IMR-90 (cell line): Measurements from ENCODE around the gene SSBP3. TPM values are rescaled to one million over a fixed set of nuclear protein-coding genes. Genes with fewer than 3 reads are reported as not detected.

Experiments used
- ATAC-seq: fragments of 200-7000 bp; cut with Tn5 transposase; 2 replicates; pipeline ENCODE4 v1.9.1; 2020; ENCODE audit warnings: low read depth, mild to moderate bottlenecking, moderate library complexity
- BruUV-seq: library from RNA; stranded (reverse); fragments of 400-500 nt; replicated peaks from 2 replicates; lab custom pipeline; 2021; lab: Mats Ljungman, UMichigan
- CTCF ChIA-PET: fragments of 300-600 bp; formaldehyde crosslinking; extraction: SDS; loops from one replicate; lab custom pipeline; 2021; ENCODE audit warnings: antibody characterized with exemption; lab: Yijun Ruan, JAX
- POLR2A ChIA-PET: fragments of 300-600 bp; sonication (Branson Sonifier 250); formaldehyde crosslinking; loops from one replicate; lab custom pipeline; 2022; ENCODE audit warnings: antibody characterized with exemption; ENCODE audit not compliant: unreplicated experiment; lab: Charles Lee
- DNase-seq: peaks from one replicate; pipeline ENCODE4 v3.0.0; 2013
- H2AFZ ChIP-seq: replicated peaks from 2 replicates; pipeline ENCODE3; 2013; ENCODE audit warnings: low read length, mild to moderate bottlenecking; ENCODE audit not compliant: poor library complexity
- H2AK5ac ChIP-seq: 2 replicates; pipeline ENCODE4 v1.6.1; 2013; ENCODE audit warnings: low read depth, low read length, inconsistent platforms
- H2AK9ac ChIP-seq: replicated peaks from 2 replicates; pipeline ENCODE3; 2013; ENCODE audit warnings: mild to moderate bottlenecking, low read depth, low read length, moderate library complexity; ENCODE audit not compliant: poor library complexity
- H2BK120ac ChIP-seq: 2 replicates; pipeline ENCODE4 v1.6.1; 2013; ENCODE audit warnings: low read depth, low read length, inconsistent platforms
- H2BK15ac ChIP-seq: 3 replicates; pipeline ENCODE4 v1.6.1; 2013; ENCODE audit warnings: low read depth, low read length, inconsistent platforms
- H2BK20ac ChIP-seq: 2 replicates; pipeline ENCODE4 v1.6.1; 2013; ENCODE audit warnings: low read depth, mild to moderate bottlenecking, inconsistent platforms, low read length, moderate library complexity
- H2BK5ac ChIP-seq: 2 replicates; pipeline ENCODE4 v1.6.1; 2013; ENCODE audit warnings: mild to moderate bottlenecking, low read depth, low read length, inconsistent platforms; ENCODE audit not compliant: poor library complexity, severe bottlenecking
- H3K14ac ChIP-seq: replicated peaks from 2 replicates; pipeline ENCODE4 v1.6.1; 2013; ENCODE audit warnings: low read depth, low read length, inconsistent platforms
- H3K18ac ChIP-seq: 2 replicates; pipeline ENCODE4 v1.6.1; 2013; ENCODE audit warnings: low read depth, low read length, control low read depth
- H3K23ac ChIP-seq: 2 replicates; pipeline ENCODE4 v1.6.1; 2013; ENCODE audit warnings: low read depth, low read length, inconsistent platforms
- H3K27ac ChIP-seq: 2 replicates; pipeline ENCODE4 v1.5.1; 2013; ENCODE audit warnings: mild to moderate bottlenecking, control low read depth, low read length; ENCODE audit not compliant: insufficient read depth
- H3K27me3 ChIP-seq: 2 replicates; pipeline ENCODE4 v1.6.1; 2013; ENCODE audit warnings: low read length; ENCODE audit not compliant: control insufficient read depth, insufficient read depth
- H3K36me3 ChIP-seq: 2 replicates; pipeline ENCODE4 v1.6.1; 2013; ENCODE audit warnings: low read length, mixed read lengths; ENCODE audit not compliant: control insufficient read depth, insufficient read depth
- H3K4ac ChIP-seq: 2 replicates; pipeline ENCODE4 v1.6.1; 2013; ENCODE audit warnings: low read depth, low read length, inconsistent platforms
- H3K4me1 ChIP-seq: 2 replicates; pipeline ENCODE4 v1.6.1; 2013; ENCODE audit warnings: low read length, mixed read lengths; ENCODE audit not compliant: control insufficient read depth, insufficient read depth
- H3K4me2 ChIP-seq: 2 replicates; pipeline ENCODE4 v1.6.1; 2013; ENCODE audit warnings: low read depth, mild to moderate bottlenecking, control low read depth, low read length, moderate library complexity
- H3K4me3 ChIP-seq: 2 replicates; pipeline ENCODE4 v1.5.1; 2013; ENCODE audit warnings: low read depth, mild to moderate bottlenecking, control low read depth, low read length, moderate library complexity; ENCODE audit not compliant: insufficient read depth
- H3K56ac ChIP-seq: 2 replicates; pipeline ENCODE4 v1.6.1; 2013; ENCODE audit warnings: low read length, inconsistent platforms; ENCODE audit not compliant: insufficient read depth; ENCODE audit errors: extremely low read depth
- H3K79me1 ChIP-seq, 2 experiments: 2 replicates each; pipeline ENCODE4 v1.6.1; 2013; ENCODE audit warnings: low read length in 2 of 2, inconsistent platforms in 1 of 2, low read depth in 1 of 2
- H3K9ac ChIP-seq: 2 replicates; pipeline ENCODE4 v1.6.1; 2013; ENCODE audit warnings: low read depth, low read length, control low read depth
- H3K9me1 ChIP-seq: 2 replicates; pipeline ENCODE4 v1.6.1; 2013; ENCODE audit warnings: low read length, inconsistent platforms; ENCODE audit not compliant: insufficient read depth
- H3K9me3 ChIP-seq: 2 replicates; pipeline ENCODE4 v1.6.1; 2013; ENCODE audit warnings: low read length; ENCODE audit not compliant: control insufficient read depth, insufficient read depth
- H4K20me1 ChIP-seq: 2 replicates; pipeline ENCODE4 v1.6.1; 2013; ENCODE audit warnings: low read length, inconsistent platforms; ENCODE audit not compliant: insufficient read depth
- H4K5ac ChIP-seq: 2 replicates; pipeline ENCODE4 v1.6.1; 2013; ENCODE audit warnings: mild to moderate bottlenecking, low read depth, low read length, control low read depth
- H4K8ac ChIP-seq, 2 experiments: 2 replicates each; pipeline ENCODE4 v1.6.1; 2013; ENCODE audit warnings: low read depth in 2 of 2, low read length in 2 of 2, control low read depth in 1 of 2, inconsistent platforms in 1 of 2
- H4K91ac ChIP-seq: 2 replicates; pipeline ENCODE4 v1.6.1; 2013; ENCODE audit warnings: low read depth, low read length, inconsistent platforms; ENCODE audit not compliant: insufficient read depth
- BHLHE40 ChIP-seq: fragments of 150-350 bp; IDR thresholded peaks from 2 replicates; pipeline ENCODE4 v1.6.1; 2016; ENCODE audit warnings: mild to moderate bottlenecking, low read depth, low read length
- CEBPB ChIP-seq: IDR thresholded peaks from 2 replicates; pipeline ENCODE4 v1.6.1; 2012; ENCODE audit warnings: low read depth, low read length, improper control_type of control experiment
- CHD1 ChIP-seq: IDR thresholded peaks from 2 replicates; pipeline ENCODE4 v1.6.1; 2012; ENCODE audit warnings: low read depth, low read length, improper control_type of control experiment
- FOS ChIP-seq: fragments of 150-350 bp; IDR thresholded peaks from 2 replicates; pipeline ENCODE4 v1.6.1; 2016; ENCODE audit warnings: low read depth, low read length
- MAFK ChIP-seq: IDR thresholded peaks from 2 replicates; pipeline ENCODE4 v1.6.1; 2012; ENCODE audit warnings: low read depth, low read length, improper control_type of control experiment
- MAZ ChIP-seq: IDR thresholded peaks from 2 replicates; pipeline ENCODE4 v1.6.1; 2012; ENCODE audit warnings: low read depth, mild to moderate bottlenecking, low read length, improper control_type of control experiment, moderate library complexity, borderline replicate concordance
- MXI1 ChIP-seq: IDR thresholded peaks from 2 replicates; pipeline ENCODE4 v1.6.1; 2012; ENCODE audit warnings: low read depth, mild to moderate bottlenecking, low read length, moderate library complexity, borderline replicate concordance
- NFE2L2 ChIP-seq: fragments of 150-350 bp; IDR thresholded peaks from 2 replicates; pipeline ENCODE4 v1.6.1; 2016; ENCODE audit warnings: low read depth, mild to moderate bottlenecking, low read length
- POLR2A ChIP-seq: IDR thresholded peaks from 2 replicates; pipeline ENCODE4 v1.6.1; 2012; ENCODE audit warnings: mild to moderate bottlenecking, low read depth, low read length
- RAD21 ChIP-seq: IDR thresholded peaks from 2 replicates; pipeline ENCODE4 v1.6.1; 2012; ENCODE audit warnings: low read length, improper control_type of control experiment
- RCOR1 ChIP-seq: IDR thresholded peaks from 2 replicates; pipeline ENCODE4 v1.6.1; 2012; ENCODE audit warnings: mild to moderate bottlenecking, low read length, improper control_type of control experiment; ENCODE audit not compliant: insufficient replicate concordance
- RFX5 ChIP-seq: IDR thresholded peaks from 2 replicates; pipeline ENCODE4 v1.8.0; 2012; ENCODE audit warnings: low read depth, mild to moderate bottlenecking, low read length, moderate library complexity
- SMC3 ChIP-seq: fragments of 150-350 bp; IDR thresholded peaks from 2 replicates; pipeline ENCODE4 v1.6.1; 2016; ENCODE audit warnings: low read depth, mild to moderate bottlenecking, antibody characterized with exemption, low read length, moderate library complexity
- WGBS, 2 experiments: methylation state at CpG; one replicate each; pipeline versions ENCODE4 v1.1.5 to v1.1.7; 2013; ENCODE audit warnings: missing lambda C conversion rate in 2 of 2; ENCODE audit not compliant: insufficient read length in 1 of 2; ENCODE audit errors: extremely low coverage in 2 of 2; 5-methylcytosine and 5-hydroxymethylcytosine counted together
- dilution Hi-C: fragments of 300-500 bp; cut with HindIII; formaldehyde crosslinking; loops from one replicate; pipeline ENCODE4 v1.14.3; 2018; ENCODE audit warnings: low sequenced_read_pairs; ENCODE audit not compliant: unreplicated experiment
- in situ Hi-C: fragments of 300-500 bp; cut with MboI; formaldehyde crosslinking; loops from 3 replicates; pipeline ENCODE4 v1.14.3; 2019; ENCODE audit warnings: low sequenced_read_pairs, inconsistent platforms, mixed read lengths
- intact Hi-C: fragments of 100-400 bp; cut with micrococcal nuclease; formaldehyde crosslinking; loops from 2 replicates; pipeline ENCODE4 v1.10.0; 2022
- polyA plus RNA-seq, 3 experiments: library from polyadenylated mRNA; depleted of rRNA; stranded (reverse); fragments of >200 nt; gene quantifications; 2 replicates each; pipeline ENCODE4 v1.2.3, GENCODE V29; 2012; ENCODE audit warnings: low replicate concordance in 1 of 3
- total RNA-seq: library from RNA; depleted of rRNA; stranded (reverse); fragments of >200 nt; gene quantifications from 2 replicates; pipeline ENCODE4 v1.2.3, GENCODE V29; 2012
- TF ChIP-seq, protein P1 (sequence below): conservative IDR thresholded peaks from 2 replicates; pipeline ENCODE4 v1.5.1; 2012; ENCODE audit warnings: mild to moderate bottlenecking, low read depth, low read length, improper control_type of control experiment
- TF ChIP-seq, protein P2 (sequence below): fragments of 150-350 bp; IDR thresholded peaks from 2 replicates; pipeline ENCODE4 v1.6.1; 2016; ENCODE audit warnings: low read depth, mild to moderate bottlenecking, low read length, moderate library complexity, borderline replicate concordance
- TF ChIP-seq, protein P3 (sequence below): fragments of 150-350 bp; IDR thresholded peaks from 2 replicates; pipeline ENCODE4 v1.6.1; 2017; ENCODE audit warnings: mild to moderate bottlenecking, antibody characterized with exemption, low read length, low read depth

SSBP3 gene
- total and polyA plus RNA-seq, 2 of the 4 experiments (the other 2 are of a cell fraction), result 10.9 to 39.6 TPM

GRCh38 chr1:54323921-54324250, 82.3 kb downstream of the SSBP3 start:
- TF ChIP-seq MAFK (no peak), MAZ (no peak), POLR2A (no peak), SMC3 (no peak), NFE2L2 (no peak), RCOR1 (no peak), FOS (no peak), RFX5 (no peak), RAD21 (no peak), CHD1 (no peak), MXI1 (no peak), CEBPB (no peak), BHLHE40 (no peak)
- TF ChIP-seq, protein P1, sequence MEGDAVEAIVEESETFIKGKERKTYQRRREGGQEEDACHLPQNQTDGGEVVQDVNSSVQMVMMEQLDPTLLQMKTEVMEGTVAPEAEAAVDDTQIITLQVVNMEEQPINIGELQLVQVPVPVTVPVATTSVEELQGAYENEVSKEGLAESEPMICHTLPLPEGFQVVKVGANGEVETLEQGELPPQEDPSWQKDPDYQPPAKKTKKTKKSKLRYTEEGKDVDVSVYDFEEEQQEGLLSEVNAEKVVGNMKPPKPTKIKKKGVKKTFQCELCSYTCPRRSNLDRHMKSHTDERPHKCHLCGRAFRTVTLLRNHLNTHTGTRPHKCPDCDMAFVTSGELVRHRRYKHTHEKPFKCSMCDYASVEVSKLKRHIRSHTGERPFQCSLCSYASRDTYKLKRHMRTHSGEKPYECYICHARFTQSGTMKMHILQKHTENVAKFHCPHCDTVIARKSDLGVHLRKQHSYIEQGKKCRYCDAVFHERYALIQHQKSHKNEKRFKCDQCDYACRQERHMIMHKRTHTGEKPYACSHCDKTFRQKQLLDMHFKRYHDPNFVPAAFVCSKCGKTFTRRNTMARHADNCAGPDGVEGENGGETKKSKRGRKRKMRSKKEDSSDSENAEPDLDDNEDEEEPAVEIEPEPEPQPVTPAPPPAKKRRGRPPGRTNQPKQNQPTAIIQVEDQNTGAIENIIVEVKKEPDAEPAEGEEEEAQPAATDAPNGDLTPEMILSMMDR, result no peak
- TF ChIP-seq, protein P2, sequence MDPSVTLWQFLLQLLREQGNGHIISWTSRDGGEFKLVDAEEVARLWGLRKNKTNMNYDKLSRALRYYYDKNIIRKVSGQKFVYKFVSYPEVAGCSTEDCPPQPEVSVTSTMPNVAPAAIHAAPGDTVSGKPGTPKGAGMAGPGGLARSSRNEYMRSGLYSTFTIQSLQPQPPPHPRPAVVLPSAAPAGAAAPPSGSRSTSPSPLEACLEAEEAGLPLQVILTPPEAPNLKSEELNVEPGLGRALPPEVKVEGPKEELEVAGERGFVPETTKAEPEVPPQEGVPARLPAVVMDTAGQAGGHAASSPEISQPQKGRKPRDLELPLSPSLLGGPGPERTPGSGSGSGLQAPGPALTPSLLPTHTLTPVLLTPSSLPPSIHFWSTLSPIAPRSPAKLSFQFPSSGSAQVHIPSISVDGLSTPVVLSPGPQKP, result no peak
- TF ChIP-seq, protein P3, sequence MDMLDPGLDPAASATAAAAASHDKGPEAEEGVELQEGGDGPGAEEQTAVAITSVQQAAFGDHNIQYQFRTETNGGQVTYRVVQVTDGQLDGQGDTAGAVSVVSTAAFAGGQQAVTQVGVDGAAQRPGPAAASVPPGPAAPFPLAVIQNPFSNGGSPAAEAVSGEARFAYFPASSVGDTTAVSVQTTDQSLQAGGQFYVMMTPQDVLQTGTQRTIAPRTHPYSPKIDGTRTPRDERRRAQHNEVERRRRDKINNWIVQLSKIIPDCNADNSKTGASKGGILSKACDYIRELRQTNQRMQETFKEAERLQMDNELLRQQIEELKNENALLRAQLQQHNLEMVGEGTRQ, result no peak
- Histone ChIP-seq H3K56ac (no peak overlapping the region), H3K79me1 (peaks cover 54 to 93% of the 10 kb centered on the region in 2 experiments), H3K36me3 (peaks cover 4% of the 10 kb centered on the region; the same call in 1 of the 2 replicates), H3K14ac (peak overlapping the region; percentile 20; the same call in 1 of the 2 replicates), H3K9ac (peak overlapping the region; percentile 6; the same call in 1 of the 2 replicates), H4K91ac (peak overlapping the region; percentile 45), H3K9me1 (peaks cover 44% of the 10 kb centered on the region), H3K18ac (peak overlapping the region; percentile 37), H2BK15ac (no peak overlapping the region), H3K4ac (peak overlapping the region; percentile 69), H4K5ac (peak overlapping the region; percentile 50), H2AK9ac (no peak overlapping the region), H3K4me1 (peaks cover 44% of the 10 kb centered on the region), H3K27ac (peak overlapping the region; percentile 56; the same call in 1 of the 2 replicates), H3K27me3 (no peaks in the 10 kb centered on the region), H2AFZ (peak overlapping the region; percentile 69), H3K9me3 (no peaks in the 10 kb centered on the region), H2BK5ac (no peak overlapping the region), H2BK120ac (peak overlapping the region; percentile 42; the same call in 1 of the 2 replicates), H3K4me2 (peak overlapping the region; percentile 53; the same call in 1 of the 2 replicates), H3K23ac (peak overlapping the region; percentile 3), H4K20me1 (peaks cover 24% of the 10 kb centered on the region; the same call in 1 of the 2 replicates), H4K8ac (peak overlapping the region in 1 of 2 experiments; percentile 66; a peak in 1 of 4 replicates), H2BK20ac (0 out of 2 replicates have a peak overlapping the region, but pooled peaks have one; percentile 7), H2AK5ac (peak overlapping the region; percentile 80; the same call in 1 of the 2 replicates), H3K4me3 (no peak overlapping the region)
- dilution Hi-C loops (no loop called here), in situ Hi-C loops (no loop called here), intact Hi-C loops (no loop called here)
- no TSS peak for BruUV-seq
- ATAC-seq, result no peak
- ChIA-PET CTCF (interaction anchor here (0.6 kb wide), 2 partner anchors 405 to 1550 kb away, joined by 3 to 4 read pairs; no protein-coding TSS in a partner anchor), POLR2A (no interaction called here)
- no peak for DNase-seq
- 92% methylated on average over 3 of the region's 6 CpGs; no CpG with 5 or more reads in 1 of the 2 experiments for WGBS, 2 experiments
